B cell (primary cell): ENCODE results near the gene JMJD1C.

Experiments used
- CTCF ChIP-seq: fragments of 200-600 bp; IDR thresholded peaks from one replicate; pipeline ENCODE4 v1.8.0; 2022; ENCODE audit warnings: antibody characterized with exemption, mild to moderate bottlenecking
- EZH2 ChIP-seq: IDR thresholded peaks from 2 replicates; pipeline ENCODE4 v1.6.1; 2012; ENCODE audit warnings: borderline replicate concordance, low read depth, mild to moderate bottlenecking, moderate library complexity, low read length; ENCODE audit not compliant: insufficient read depth, poor library complexity, severe bottlenecking

DNA sequence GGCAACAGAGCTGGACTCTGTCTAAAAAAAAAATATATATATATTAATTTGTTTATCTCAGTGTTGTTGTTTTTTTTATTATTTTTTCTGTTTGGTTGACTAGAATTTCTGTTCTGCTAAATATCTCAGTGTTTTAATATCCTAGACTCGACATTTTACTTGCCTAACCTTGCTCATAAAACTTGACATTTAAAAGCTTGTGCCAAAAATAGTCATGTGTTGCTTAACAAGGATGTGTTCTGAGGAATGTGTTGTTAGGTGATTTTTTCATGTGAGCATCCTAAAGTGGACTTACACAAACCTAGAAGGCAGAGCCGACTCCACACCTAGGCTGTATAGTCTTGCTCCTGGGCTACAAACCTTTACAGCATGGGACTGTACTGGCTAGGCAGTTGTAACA is 309.5 kb downstream of the JMJD1C start:
- no peak for TF ChIP-seq CTCF
- no peak for TF ChIP-seq EZH2
